ENCODE results near the gene CYP8B1.

GRCh38 chr3:42868841-42869240 lies 6.8 kb downstream of the CYP8B1 start:
- no peak for TF ChIP-seq CTCF (IDR thresholded peaks at IDR 0.05)
- no peak for TF ChIP-seq POLR2A (IDR thresholded peaks at IDR 0.05)
